Hindlimb muscle (tissue), 1 donor: ENCODE results near the gene SAMD5. TPM values are rescaled to one million over a fixed set of nuclear protein-coding genes. Genes with fewer than 3 reads are reported as not detected.

ENCODE experiments used
- DNase-seq: peaks from one replicate; pipeline ENCODE4 v3.0.0-alpha.2; 2013
- polyA plus RNA-seq: library from polyadenylated mRNA; unstranded; fragments of 120-200 nt; gene quantifications from one replicate; pipeline ENCODE4 v1.2.1, GENCODE V29; 2013; ENCODE audit not compliant: insufficient read length

The SAMD5 gene
- polyA plus RNA-seq = 2.1 TPM

GRCh38 chr6:147508042-147508865, at the start of gene SAMD5:
Gene SAMD5 (plus strand): TSS chr6:147508690. CDS start chr6:147508929, 239 bp downstream.
- peak; percentile 63 for DNase-seq

GRCh38 chr6:147459780-147460179, 48.7 kb upstream of the SAMD5 start:
- DNase-seq = no peak

- no peak for DNase-seq
These were observed 44.8 kb upstream of the SAMD5 start for GRCh38 chr6:147463651-147464050.

GRCh38 chr6:147467428-147467827, 41.1 kb upstream of the SAMD5 start:
- DNase-seq = no peak

GRCh38 chr6:147467886-147468285, 40.6 kb upstream of the SAMD5 start:
- DNase-seq = no peak

- no peak for DNase-seq
These were observed 39.9 kb upstream of the SAMD5 start for GRCh38 chr6:147468634-147469033.

- no peak for DNase-seq
These were observed 28.6 kb upstream of the SAMD5 start for GRCh38 chr6:147479857-147480256.

- DNase-seq = no peak
These were observed 21.8 kb upstream of the SAMD5 start for GRCh38 chr6:147486683-147487082.

- DNase-seq = no peak
These were observed 11.0 kb upstream of the SAMD5 start for GRCh38 chr6:147497472-147497871.

GRCh38 chr6:147503587-147503986, 4.9 kb upstream of the SAMD5 start:
- no peak for DNase-seq

- DNase-seq = no peak
These were observed 3.6 kb upstream of the SAMD5 start for GRCh38 chr6:147504848-147505247.

- peak; percentile 69 for DNase-seq
These were observed 1.8 kb upstream of the SAMD5 start for GRCh38 chr6:147506704-147507114.

- DNase-seq = peak; percentile 22
These were observed 1.1 kb upstream of the SAMD5 start for GRCh38 chr6:147507162-147508041.

- no peak for DNase-seq
These were observed 547 bp downstream of the SAMD5 start for GRCh38 chr6:147508866-147509608.

GRCh38 chr6:147509891-147510290, 1.4 kb downstream of the SAMD5 start:
- no peak for DNase-seq

GRCh38 chr6:147510929-147511590, 2.6 kb downstream of the SAMD5 start:
- no peak for DNase-seq

GRCh38 chr6:147514831-147515230, 6.3 kb downstream of the SAMD5 start:
- DNase-seq = no peak

- DNase-seq = no peak
These were observed 6.8 kb downstream of the SAMD5 start for GRCh38 chr6:147515327-147515726.

- no peak for DNase-seq
These were observed 14.1 kb downstream of the SAMD5 start for GRCh38 chr6:147522597-147522996.

GRCh38 chr6:147525519-147526209, 17.2 kb downstream of the SAMD5 start:
- no peak for DNase-seq

GRCh38 chr6:147527197-147527596, 18.7 kb downstream of the SAMD5 start:
- no peak for DNase-seq
